IPS-20b (cell line): ENCODE results near the gene PLXND1.

Experiments
- H3K27ac ChIP-seq: one replicate; pipeline ENCODE4 v1.5.1; 2013; ENCODE audit warnings: low read length
- H3K27me3 ChIP-seq: 2 replicates; pipeline ENCODE4 v1.6.1; 2013; ENCODE audit warnings: mild to moderate bottlenecking, low read length, inconsistent platforms; ENCODE audit not compliant: insufficient read depth
- H3K36me3 ChIP-seq: 2 replicates; pipeline ENCODE4 v1.6.1; 2013; ENCODE audit warnings: low read depth, mild to moderate bottlenecking, inconsistent platforms, low read length, moderate library complexity; ENCODE audit not compliant: insufficient read depth
- H3K4me1 ChIP-seq: 2 replicates; pipeline ENCODE4 v1.6.1; 2013; ENCODE audit warnings: mild to moderate bottlenecking, control low read depth, inconsistent platforms, low read length, moderate library complexity; ENCODE audit not compliant: insufficient read depth
- H3K4me3 ChIP-seq: 2 replicates; pipeline ENCODE4 v1.5.1; 2013; ENCODE audit warnings: mild to moderate bottlenecking, low read length, inconsistent platforms
- H3K9ac ChIP-seq: 2 replicates; pipeline ENCODE4 v1.6.1; 2013; ENCODE audit warnings: low read depth, mild to moderate bottlenecking, inconsistent platforms, low read length, moderate library complexity
- H3K9me3 ChIP-seq: 2 replicates; pipeline ENCODE4 v1.6.1; 2013; ENCODE audit warnings: mild to moderate bottlenecking, low read depth, low read length, inconsistent platforms; ENCODE audit not compliant: insufficient read depth

PLXND1 gene

GRCh38 chr3:129626744-129627349 lies 20.4 kb upstream of the PLXND1 start:
- Histone ChIP-seq H3K27ac (no peak overlapping the region), H3K27me3 (no peaks in the 10 kb centered on the region), H3K9ac (peak overlapping the region; percentile 81), H3K36me3 (no peaks in the 10 kb centered on the region), H3K4me1 (peaks cover 9% of the 10 kb centered on the region), H3K4me3 (peak overlapping the region; percentile 87), H3K9me3 (no peaks in the 10 kb centered on the region)

DNA sequence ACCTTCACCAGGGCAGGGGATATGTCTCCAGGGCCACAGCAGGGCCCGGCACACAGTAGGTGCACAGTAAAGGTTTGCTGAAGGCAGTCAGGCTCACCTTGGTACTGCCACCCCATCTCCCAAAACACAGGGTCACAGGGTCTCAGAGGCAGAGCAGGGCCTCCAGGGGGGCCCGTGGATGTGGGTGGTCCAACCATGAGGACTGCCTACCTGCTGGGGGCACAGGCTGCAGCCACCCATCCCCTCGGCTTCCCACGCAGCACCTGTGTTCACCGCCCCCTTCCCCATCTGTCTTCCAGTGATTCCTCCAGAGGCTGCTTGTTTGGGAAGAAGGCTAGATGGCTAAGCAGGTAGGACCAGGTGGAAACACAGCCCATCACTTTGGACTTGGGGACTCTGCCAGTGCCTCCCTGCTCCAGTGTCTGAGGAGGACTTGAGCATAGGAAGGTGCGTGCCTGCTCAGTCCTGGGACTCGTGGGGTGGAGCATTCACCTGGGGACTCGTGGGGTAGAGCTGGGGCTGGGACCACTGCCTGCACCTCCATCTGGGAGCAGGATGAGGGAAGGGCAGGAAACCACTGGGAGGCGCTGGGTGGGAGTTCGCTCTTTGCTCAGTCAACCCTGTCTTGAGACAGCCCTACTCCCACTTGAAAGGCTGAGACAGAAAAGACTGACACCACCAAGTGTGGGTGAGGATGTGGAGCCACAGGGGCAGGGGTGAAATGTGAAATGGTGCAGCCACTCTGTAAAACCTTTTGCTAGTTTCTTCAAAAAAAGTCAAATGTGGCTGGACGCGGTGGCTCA lies 18.8 kb upstream of the PLXND1 start:
- Histone ChIP-seq H3K9ac (no peak overlapping the region), H3K4me3 (no peak overlapping the region), H3K4me1 (peaks cover 9% of the 10 kb centered on the region), H3K9me3 (no peaks in the 10 kb centered on the region), H3K36me3 (no peaks in the 10 kb centered on the region), H3K27ac (no peak overlapping the region), H3K27me3 (no peaks in the 10 kb centered on the region)

- H3K4me1 ChIP-seq: peaks cover 9% of the 10 kb centered on the region
- H3K27ac ChIP-seq: no peak overlapping the region
- no peaks in the 10 kb centered on the region for H3K36me3 ChIP-seq
- H3K9ac ChIP-seq: no peak overlapping the region
- H3K27me3 ChIP-seq: no peaks in the 10 kb centered on the region
- H3K4me3 ChIP-seq: no peak overlapping the region
- no peaks in the 10 kb centered on the region for H3K9me3 ChIP-seq
These were observed 18.0 kb upstream of the PLXND1 start for GRCh38 chr3:129624347-129625071.

DNA sequence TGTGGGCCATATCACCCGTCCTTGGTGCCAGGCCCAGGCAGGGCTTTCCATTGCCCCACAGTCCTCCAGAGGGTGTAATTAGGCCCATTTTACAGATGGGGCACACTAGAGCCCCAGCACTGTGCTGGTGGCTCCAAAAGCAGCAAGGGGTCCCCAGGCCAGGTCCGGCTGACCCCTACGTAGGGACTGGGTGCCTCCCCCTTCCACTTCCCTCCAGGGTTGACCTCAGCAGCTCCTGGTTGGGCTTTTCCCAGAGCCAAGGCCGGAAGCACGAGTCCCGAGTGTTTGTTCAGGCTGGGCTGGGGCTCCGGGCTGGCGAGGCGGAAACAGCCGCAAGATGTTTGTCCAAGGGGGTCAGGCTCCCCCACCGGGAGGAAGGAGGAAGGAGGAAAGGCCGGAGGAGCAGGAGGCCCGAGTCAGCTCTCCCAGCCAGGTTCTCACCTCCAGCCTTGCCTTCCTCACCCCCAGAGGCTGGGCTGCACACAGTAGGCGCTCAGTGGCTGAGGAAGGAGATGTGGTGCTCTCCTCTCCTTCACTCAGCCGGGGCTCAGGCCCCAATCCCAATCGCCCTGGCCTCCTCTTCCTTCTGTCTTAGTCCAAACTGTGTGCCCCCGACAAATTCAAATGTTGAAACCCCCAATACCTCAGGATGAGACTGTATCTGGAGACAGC lies 17.1 kb upstream of the PLXND1 start:
- no peaks in the 10 kb centered on the region for H3K9me3 ChIP-seq
- H3K4me3 ChIP-seq: no peak overlapping the region
- H3K9ac ChIP-seq: no peak overlapping the region
- H3K36me3 ChIP-seq: no peaks in the 10 kb centered on the region
- H3K4me1 ChIP-seq: peaks cover 9% of the 10 kb centered on the region
- H3K27ac ChIP-seq: no peak overlapping the region
- H3K27me3 ChIP-seq: no peaks in the 10 kb centered on the region

- Histone ChIP-seq H3K4me1 (peaks cover 6% of the 10 kb centered on the region), H3K9me3 (no peaks in the 10 kb centered on the region), H3K9ac (no peak overlapping the region), H3K27ac (no peak overlapping the region), H3K36me3 (no peaks in the 10 kb centered on the region), H3K27me3 (no peaks in the 10 kb centered on the region), H3K4me3 (no peak overlapping the region)
These were observed 16.5 kb upstream of the PLXND1 start for GRCh38 chr3:129622933-129623332.

DNA sequence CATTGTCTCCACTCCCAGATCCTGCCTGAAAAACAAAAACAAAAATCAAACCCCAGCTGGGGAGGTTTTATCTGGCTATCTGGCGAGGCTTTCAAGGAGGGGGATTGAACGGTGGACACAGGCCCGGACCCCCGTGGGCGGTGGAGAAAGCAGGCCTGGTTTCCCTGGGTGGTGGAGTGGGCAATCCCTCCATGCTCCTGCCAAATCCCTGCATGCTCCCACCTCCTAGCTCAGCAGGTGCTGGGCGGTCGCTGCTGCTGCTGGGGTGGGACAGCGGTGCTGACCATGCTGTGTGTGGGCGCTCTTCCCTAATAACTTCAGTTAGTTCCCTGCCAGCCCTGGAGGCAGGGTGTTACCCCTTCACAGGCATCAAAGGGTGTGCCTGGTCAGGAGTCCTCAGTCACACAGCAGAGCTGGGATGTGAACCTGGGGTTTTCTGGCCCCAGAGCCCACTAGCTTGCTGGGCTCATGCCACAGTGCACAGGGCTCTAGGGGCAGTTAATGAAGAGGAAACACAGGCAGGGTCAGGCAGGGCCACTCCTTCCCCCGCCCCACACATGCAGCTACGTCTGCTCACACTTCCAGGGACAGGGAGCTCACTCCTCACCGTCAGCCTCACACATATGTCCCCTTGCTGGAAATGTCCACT lies 15.9 kb upstream of the PLXND1 start:
- no peak overlapping the region for H3K27ac ChIP-seq
- no peaks in the 10 kb centered on the region for H3K9me3 ChIP-seq
- H3K4me3 ChIP-seq: no peak overlapping the region
- peaks cover 6% of the 10 kb centered on the region for H3K4me1 ChIP-seq
- H3K27me3 ChIP-seq: no peaks in the 10 kb centered on the region
- H3K9ac ChIP-seq: no peak overlapping the region
- no peaks in the 10 kb centered on the region for H3K36me3 ChIP-seq

DNA sequence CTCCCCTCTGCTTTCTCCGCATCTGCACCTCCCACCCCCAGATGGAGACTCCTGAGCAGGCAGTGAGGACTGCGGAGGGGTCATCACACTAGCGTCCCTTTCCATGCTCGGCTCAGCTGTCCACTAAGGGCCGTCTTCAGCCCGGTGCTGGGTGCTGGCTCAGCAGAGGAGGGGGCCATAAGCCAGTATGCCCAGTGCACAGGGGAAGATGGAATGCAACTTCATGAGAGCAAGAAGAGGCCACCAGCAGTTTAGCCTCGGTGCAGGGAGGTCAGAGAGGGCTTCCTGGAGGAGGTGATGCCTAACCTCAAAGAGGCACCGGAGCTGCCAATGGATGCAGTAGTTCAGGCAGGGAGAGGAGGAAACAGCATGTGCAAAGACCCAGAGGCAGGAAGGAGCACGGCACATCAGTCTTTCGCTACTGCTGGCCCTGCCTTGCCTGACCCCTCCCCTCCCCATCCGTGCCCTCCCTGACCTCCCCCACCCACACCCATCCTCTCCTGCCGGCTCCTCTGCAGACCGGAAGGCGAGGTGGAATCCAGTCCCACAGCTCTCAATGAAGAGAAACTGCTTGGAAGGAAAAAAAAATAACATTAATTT lies 15.2 kb upstream of the PLXND1 start:
- H3K9ac ChIP-seq: no peak overlapping the region
- H3K27ac ChIP-seq: no peak overlapping the region

GRCh38 chr3:129620828-129621559 lies 14.5 kb upstream of the PLXND1 start:
- no peak overlapping the region for H3K27ac ChIP-seq

More for the DNA sequence above, 15.2 kb upstream of the PLXND1 start:
- Histone ChIP-seq H3K4me3 (no peak overlapping the region), H3K36me3 (no peaks in the 10 kb centered on the region), H3K27me3 (no peaks in the 10 kb centered on the region), H3K9me3 (no peaks in the 10 kb centered on the region), H3K4me1 (peaks cover 6% of the 10 kb centered on the region)

DNA sequence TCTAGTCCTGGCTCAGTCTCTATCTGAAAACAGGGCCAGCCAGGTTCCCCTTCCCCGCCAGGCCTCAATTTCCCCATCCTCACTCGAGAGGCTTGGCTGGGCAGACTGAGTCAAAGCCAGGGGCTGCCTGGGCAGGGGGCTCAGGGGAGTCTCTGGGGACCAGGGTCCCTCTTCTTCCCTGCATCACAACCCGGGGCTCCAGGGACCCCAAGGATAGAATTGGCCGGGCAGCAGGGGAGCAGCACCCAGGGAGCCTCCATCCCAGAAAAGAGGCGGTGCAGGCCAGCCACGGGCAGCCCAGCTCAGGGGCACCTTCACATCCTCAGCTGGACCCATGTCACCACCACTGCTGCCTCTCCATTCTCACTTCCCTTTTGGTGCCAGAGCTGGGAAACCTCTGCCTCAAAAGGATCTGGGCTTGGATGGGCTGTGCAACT lies 13.3 kb upstream of the PLXND1 start:
- Histone ChIP-seq H3K9ac (no peak overlapping the region), H3K27ac (no peak overlapping the region), H3K27me3 (no peaks in the 10 kb centered on the region), H3K9me3 (no peaks in the 10 kb centered on the region), H3K4me1 (no peaks in the 10 kb centered on the region), H3K36me3 (no peaks in the 10 kb centered on the region), H3K4me3 (no peak overlapping the region)

More at GRCh38 chr3:129620828-129621559, 14.5 kb upstream of the PLXND1 start:
- no peaks in the 10 kb centered on the region for H3K9me3 ChIP-seq
- H3K36me3 ChIP-seq: no peaks in the 10 kb centered on the region
- no peaks in the 10 kb centered on the region for H3K27me3 ChIP-seq
- H3K9ac ChIP-seq: no peak overlapping the region
- H3K4me3 ChIP-seq: no peak overlapping the region
- H3K4me1 ChIP-seq: peaks cover under 1% of the 10 kb centered on the region

- Histone ChIP-seq H3K27ac (no peak overlapping the region), H3K9me3 (no peaks in the 10 kb centered on the region), H3K36me3 (no peaks in the 10 kb centered on the region), H3K4me3 (no peak overlapping the region), H3K27me3 (no peaks in the 10 kb centered on the region), H3K4me1 (no peaks in the 10 kb centered on the region), H3K9ac (no peak overlapping the region)
These were observed 12.6 kb upstream of the PLXND1 start for GRCh38 chr3:129618901-129619671.
